ENCODE data around the gene KIF5B.

DNA sequence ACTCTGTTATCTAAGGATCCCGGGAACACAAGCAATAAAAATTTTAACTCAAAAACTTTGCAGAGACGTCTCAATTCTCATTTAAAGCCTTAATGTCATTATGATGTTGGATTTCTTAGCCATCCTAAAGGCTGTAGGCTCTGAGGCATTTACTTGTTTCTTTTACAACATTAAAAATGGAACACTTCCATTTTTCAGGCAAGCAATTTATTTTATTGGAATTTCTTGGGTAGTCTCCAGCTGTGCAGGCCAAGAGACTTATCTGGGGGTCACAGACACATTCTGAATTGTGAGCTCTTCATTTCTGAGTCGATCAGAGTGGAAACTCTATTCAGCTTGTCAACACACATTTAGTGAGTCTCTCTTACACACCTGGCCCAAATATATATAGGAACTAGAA lies 48.0 kb upstream of the KIF5B start:
- TF ChIP-seq POLR2AphosphoS5 (IDR thresholded peaks at IDR 0.05; ENCODE audit: borderline replicate concordance, low read depth, low read length) (no peak), EZH2 (IDR thresholded peaks at IDR 0.05) (no peak), FOXP2 (optimal IDR thresholded peaks at IDR 0.05; ENCODE audit: control extremely low read depth, extremely low read length, insufficient read depth) (no peak)
